ENCODE measurements around the gene NEK11. TPM values are rescaled to one million over a fixed set of nuclear protein-coding genes. Genes with fewer than 3 reads are reported as not detected.

NEK11 gene
- polyA plus RNA-seq, 3 donors = 0.31 to 0.56 (median 0.43) TPM

DNA sequence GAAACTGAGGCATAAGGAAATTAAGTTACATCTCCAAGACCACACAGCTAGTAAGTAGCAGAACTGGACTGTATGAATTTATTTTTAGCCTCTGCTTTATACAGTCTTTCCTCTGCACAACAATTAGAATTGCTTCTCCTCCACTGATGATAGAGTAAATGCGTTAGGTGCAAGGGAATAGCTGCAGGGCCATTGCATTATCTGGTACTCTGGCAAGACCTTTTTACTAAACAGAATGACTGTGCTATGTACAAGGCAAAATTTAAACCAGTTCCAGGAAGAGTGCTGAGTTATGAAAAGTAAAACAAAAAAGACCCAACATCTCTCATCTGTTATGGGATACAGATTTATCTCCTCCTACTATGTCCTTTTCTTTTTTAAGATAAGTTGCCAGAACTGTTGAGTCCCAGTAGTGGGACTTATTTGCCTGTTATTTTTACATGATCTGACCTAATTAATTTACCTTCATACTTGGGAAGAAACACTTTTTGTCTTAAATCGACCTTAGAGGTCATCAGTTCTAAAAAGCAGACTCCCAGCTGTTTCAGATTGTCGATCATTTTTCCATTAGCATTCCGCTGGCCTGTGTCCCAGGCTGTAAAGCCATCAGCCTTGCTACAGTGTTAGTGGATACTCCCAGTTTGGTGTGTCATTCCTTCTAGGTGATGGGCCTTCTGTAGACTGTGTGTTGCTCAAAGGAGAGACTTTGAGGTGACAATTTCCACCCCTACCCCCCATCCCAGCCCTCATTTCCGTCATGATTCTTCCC is 207.4 kb downstream of the NEK11 start:
- 83% methylated on average over 2 of the region's 5 CpGs for WGBS (ENCODE audit: insufficient coverage)
- no peak for DNase-seq
- Mint-ChIP-seq H3K27ac (no peak overlapping the region), H3K36me3 (no peaks in the 10 kb centered on the region), H3K27me3 (ENCODE audit: low read depth in 3 of 3) (peaks cover 0 to 2% (median 0%) of the 10 kb centered on the region in 3 donors), H3K4me3 (no peak overlapping the region), H3K9me3 (no peaks in the 10 kb centered on the region), H3K4me1 (no peaks in the 10 kb centered on the region)
- no peaks in the 10 kb centered on the region for H3K36me3 ChIP-seq (replicated peaks in 1 of 2; ENCODE audit: control insufficient read depth in 1 of 2, insufficient read depth in 2 of 2, low read length in 2 of 2)
- H3K4me1 ChIP-seq (ENCODE audit: control insufficient read depth in 1 of 2, insufficient read depth in 2 of 2, low read length in 2 of 2) = no peaks in the 10 kb centered on the region
- H3K27ac ChIP-seq (ENCODE audit: low read depth in 1 of 2, low read length in 2 of 2) = no peak overlapping the region
- no peaks in the 10 kb centered on the region for H4K20me1 ChIP-seq (ENCODE audit: insufficient read depth, low read length)
- H3K79me2 ChIP-seq (ENCODE audit: insufficient read depth, low read length) = no peaks in the 10 kb centered on the region
- TF ChIP-seq, protein P1, sequence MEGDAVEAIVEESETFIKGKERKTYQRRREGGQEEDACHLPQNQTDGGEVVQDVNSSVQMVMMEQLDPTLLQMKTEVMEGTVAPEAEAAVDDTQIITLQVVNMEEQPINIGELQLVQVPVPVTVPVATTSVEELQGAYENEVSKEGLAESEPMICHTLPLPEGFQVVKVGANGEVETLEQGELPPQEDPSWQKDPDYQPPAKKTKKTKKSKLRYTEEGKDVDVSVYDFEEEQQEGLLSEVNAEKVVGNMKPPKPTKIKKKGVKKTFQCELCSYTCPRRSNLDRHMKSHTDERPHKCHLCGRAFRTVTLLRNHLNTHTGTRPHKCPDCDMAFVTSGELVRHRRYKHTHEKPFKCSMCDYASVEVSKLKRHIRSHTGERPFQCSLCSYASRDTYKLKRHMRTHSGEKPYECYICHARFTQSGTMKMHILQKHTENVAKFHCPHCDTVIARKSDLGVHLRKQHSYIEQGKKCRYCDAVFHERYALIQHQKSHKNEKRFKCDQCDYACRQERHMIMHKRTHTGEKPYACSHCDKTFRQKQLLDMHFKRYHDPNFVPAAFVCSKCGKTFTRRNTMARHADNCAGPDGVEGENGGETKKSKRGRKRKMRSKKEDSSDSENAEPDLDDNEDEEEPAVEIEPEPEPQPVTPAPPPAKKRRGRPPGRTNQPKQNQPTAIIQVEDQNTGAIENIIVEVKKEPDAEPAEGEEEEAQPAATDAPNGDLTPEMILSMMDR (IDR thresholded peaks at IDR 0.05) = no peak
- no peak overlapping the region for H3K4me2 ChIP-seq (replicated peaks; ENCODE audit: extremely low read depth, low read length, poor library complexity, severe bottlenecking)
- H3K27me3 ChIP-seq (ENCODE audit: control insufficient read depth in 2 of 2, insufficient read depth in 2 of 2, low read length in 2 of 2) = no peaks in the 10 kb centered on the region
- H3K9ac ChIP-seq (ENCODE audit: insufficient read depth, low read length, poor library complexity, severe bottlenecking) = no peak overlapping the region
- no peaks in the 10 kb centered on the region for H3K9me3 ChIP-seq (replicated peaks in 1 of 2; ENCODE audit: control insufficient read depth in 1 of 2, insufficient read depth in 1 of 2, low read length in 2 of 2)
- H3K4me3 ChIP-seq (replicated peaks in 1 of 3; ENCODE audit: low read depth in 2 of 3, low read length in 3 of 3) = no peak overlapping the region
- intact Hi-C loops (cut with micrococcal nuclease) = no loop called here
- no peak overlapping the region for H2AFZ ChIP-seq (ENCODE audit: insufficient read depth, low read depth, low read length, poor library complexity, severe bottlenecking)

DNA sequence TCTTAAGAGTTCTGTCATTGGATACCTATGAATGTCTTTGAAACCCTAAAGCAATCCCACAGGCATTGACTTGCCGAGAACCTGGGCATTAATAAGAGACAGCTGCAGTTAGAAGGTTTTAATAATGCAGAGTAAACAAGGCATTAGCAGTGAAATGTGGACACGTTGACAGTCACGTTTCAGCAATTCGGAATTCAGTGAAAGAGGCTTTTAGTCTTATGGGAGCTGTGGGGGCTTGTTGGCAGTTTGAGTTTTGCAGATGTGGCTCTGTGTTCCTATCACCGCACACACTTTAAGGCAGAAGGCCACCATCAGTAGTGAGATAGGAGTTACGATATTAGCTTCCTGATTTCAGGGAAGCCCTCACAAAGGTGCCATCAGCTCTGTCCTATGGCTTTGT is 209.7 kb downstream of the NEK11 start:
- DNase-seq = no peak
- Mint-ChIP-seq H3K27ac (no peak overlapping the region), H3K36me3 (no peaks in the 10 kb centered on the region), H3K4me3 (no peak overlapping the region), H3K27me3 (ENCODE audit: low read depth in 3 of 3) (peaks cover 0 to 4% (median 1%) of the 10 kb centered on the region in 3 donors), H3K9me3 (no peaks in the 10 kb centered on the region), H3K4me1 (no peaks in the 10 kb centered on the region)
- Histone ChIP-seq H3K4me3 (replicated peaks in 1 of 3; ENCODE audit: low read depth in 2 of 3, low read length in 3 of 3) (no peak overlapping the region), H3K27ac (ENCODE audit: low read depth in 1 of 2, low read length in 2 of 2) (no peak overlapping the region), H3K36me3 (replicated peaks in 1 of 2; ENCODE audit: control insufficient read depth in 1 of 2, insufficient read depth in 2 of 2, low read length in 2 of 2) (no peaks in the 10 kb centered on the region), H2AFZ (ENCODE audit: insufficient read depth, low read depth, low read length, poor library complexity, severe bottlenecking) (no peak overlapping the region), H3K79me2 (ENCODE audit: insufficient read depth, low read length) (no peaks in the 10 kb centered on the region), H3K9me3 (replicated peaks in 1 of 2; ENCODE audit: control insufficient read depth in 1 of 2, insufficient read depth in 1 of 2, low read length in 2 of 2) (no peaks in the 10 kb centered on the region), H4K20me1 (ENCODE audit: insufficient read depth, low read length) (no peaks in the 10 kb centered on the region), H3K4me1 (ENCODE audit: control insufficient read depth in 1 of 2, insufficient read depth in 2 of 2, low read length in 2 of 2) (no peaks in the 10 kb centered on the region), H3K27me3 (ENCODE audit: control insufficient read depth in 2 of 2, insufficient read depth in 2 of 2, low read length in 2 of 2) (no peaks in the 10 kb centered on the region), H3K4me2 (replicated peaks; ENCODE audit: extremely low read depth, low read length, poor library complexity, severe bottlenecking) (no peak overlapping the region), H3K9ac (ENCODE audit: insufficient read depth, low read length, poor library complexity, severe bottlenecking) (no peak overlapping the region)
- WGBS (ENCODE audit: insufficient coverage) = 96% methylated on average over 4 of the region's 6 CpGs
- TF ChIP-seq, protein P1 (IDR thresholded peaks at IDR 0.05) = no peak
- intact Hi-C loops (cut with micrococcal nuclease) = no loop called here
